LNCaP clone FGC (cell line): ENCODE results near the gene PRDM16.

Source experiments
- DNase-seq: peaks from one replicate; pipeline ENCODE4 v3.0.0-alpha.2; 2011; ENCODE audit warnings: low read depth
- H3K4me3 ChIP-seq: 2 replicates; pipeline ENCODE4 v1.5.1; 2011; ENCODE audit warnings: mild to moderate bottlenecking, low read depth, low read length, control low read depth
- TF ChIP-seq, protein P1 (sequence below): IDR thresholded peaks from 2 replicates; pipeline ENCODE4 v1.5.1; 2012; ENCODE audit warnings: mild to moderate bottlenecking; ENCODE audit not compliant: control insufficient read depth, insufficient read depth; ENCODE audit errors: extremely low read depth

PRDM16 gene

DNA sequence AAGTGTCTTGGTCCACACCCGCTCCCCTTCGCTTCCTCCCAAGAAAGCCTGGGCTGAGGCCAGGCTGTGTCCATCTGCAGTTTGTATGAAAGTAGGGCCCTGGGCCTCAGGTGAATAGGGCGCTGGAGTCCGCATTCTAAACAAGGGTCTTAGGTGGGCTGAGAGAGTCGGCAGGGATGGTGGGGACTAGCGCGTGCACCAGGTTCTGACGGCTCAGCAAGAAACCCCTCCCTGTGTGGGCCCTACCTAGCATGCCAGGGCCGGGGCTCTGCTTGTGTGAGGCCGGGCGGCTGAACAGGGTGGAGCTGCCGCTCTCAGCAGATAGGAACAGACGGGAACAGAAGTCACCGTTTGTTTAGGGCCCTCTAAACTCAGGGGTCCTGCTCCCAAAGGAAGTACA, 46.0 kb upstream of the PRDM16 start:
- no peak for DNase-seq
- TF ChIP-seq, protein P1, sequence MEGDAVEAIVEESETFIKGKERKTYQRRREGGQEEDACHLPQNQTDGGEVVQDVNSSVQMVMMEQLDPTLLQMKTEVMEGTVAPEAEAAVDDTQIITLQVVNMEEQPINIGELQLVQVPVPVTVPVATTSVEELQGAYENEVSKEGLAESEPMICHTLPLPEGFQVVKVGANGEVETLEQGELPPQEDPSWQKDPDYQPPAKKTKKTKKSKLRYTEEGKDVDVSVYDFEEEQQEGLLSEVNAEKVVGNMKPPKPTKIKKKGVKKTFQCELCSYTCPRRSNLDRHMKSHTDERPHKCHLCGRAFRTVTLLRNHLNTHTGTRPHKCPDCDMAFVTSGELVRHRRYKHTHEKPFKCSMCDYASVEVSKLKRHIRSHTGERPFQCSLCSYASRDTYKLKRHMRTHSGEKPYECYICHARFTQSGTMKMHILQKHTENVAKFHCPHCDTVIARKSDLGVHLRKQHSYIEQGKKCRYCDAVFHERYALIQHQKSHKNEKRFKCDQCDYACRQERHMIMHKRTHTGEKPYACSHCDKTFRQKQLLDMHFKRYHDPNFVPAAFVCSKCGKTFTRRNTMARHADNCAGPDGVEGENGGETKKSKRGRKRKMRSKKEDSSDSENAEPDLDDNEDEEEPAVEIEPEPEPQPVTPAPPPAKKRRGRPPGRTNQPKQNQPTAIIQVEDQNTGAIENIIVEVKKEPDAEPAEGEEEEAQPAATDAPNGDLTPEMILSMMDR = no peak
- H3K4me3 ChIP-seq = no peak overlapping the region

GRCh38 chr1:3024019-3024418, 45.0 kb upstream of the PRDM16 start:
- TF ChIP-seq, protein P1 = no peak
- no peak for DNase-seq
- H3K4me3 ChIP-seq = no peak overlapping the region

DNA sequence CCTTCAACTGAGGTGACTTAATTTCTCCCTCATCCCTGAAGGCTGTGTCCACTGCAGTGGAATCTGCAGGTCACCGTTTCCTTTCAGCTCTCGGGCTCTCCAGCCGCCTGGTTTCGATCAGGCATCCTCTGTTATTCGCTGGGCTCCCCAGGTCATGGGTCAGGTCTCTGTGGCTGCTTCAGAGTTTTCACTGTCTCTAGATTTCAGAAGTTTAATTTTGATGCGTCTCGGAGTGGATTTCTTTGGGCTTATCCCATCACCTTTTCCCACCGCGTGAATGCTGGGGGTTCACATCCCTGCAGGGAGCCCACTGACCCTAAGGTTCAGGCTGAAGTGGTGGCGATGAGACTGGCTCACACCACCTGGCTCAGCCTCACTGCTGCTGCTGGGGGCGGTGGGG, 44.4 kb upstream of the PRDM16 start:
- DNase-seq = no peak
- TF ChIP-seq, protein P1 = no peak

GRCh38 chr1:3026124-3026523, 42.9 kb upstream of the PRDM16 start:
- DNase-seq = no peak
- TF ChIP-seq, protein P1 = no peak
- H3K4me3 ChIP-seq = no peak overlapping the region

More for the DNA sequence above, 44.4 kb upstream of the PRDM16 start:
- no peak overlapping the region for H3K4me3 ChIP-seq

- TF ChIP-seq, protein P1 = no peak
- no peak overlapping the region for H3K4me3 ChIP-seq
- no peak for DNase-seq
These were observed 42.2 kb upstream of the PRDM16 start for GRCh38 chr1:3026581-3027391.

DNA sequence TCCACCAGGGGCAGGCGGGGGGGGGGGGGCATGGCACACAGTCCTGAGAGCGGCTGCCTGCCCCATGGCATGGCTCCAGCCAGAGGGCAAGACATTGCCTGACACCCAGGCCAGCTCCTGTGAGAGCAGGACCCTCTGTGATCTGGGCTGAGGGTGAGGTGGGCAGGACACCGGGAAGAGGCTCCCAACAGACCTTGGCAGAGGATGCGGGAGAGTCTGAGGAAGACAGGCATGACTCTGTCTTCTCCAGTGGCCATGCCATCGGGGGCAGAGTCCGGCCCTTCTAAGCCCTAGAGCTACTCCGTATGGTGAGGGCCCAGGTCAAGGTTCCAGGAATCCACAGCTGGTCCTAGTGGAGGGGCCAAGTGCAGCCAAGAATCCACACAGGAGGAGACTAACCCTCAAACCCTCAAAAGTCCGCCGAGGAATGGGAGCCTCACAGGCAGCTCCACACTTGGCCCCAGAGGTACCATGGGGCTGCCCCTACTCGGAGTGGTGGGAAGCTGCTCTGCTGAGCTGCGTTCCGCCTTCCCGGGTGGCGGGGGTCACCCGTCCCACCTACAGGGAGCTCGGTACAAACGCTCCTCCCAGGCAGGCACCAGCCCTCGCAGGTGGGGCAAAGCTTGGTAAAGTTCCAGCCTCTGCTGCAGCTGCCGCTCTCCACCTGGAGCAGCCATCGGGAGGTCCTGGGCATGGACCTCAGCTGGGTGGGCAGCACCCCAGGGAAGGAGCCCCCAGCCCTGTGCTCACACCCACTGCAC, 41.2 kb upstream of the PRDM16 start:
- H3K4me3 ChIP-seq = no peak overlapping the region
- TF ChIP-seq, protein P1 = no peak
- no peak for DNase-seq
